Caco-2 (cell line): ENCODE measurements around the gene SFSWAP. TPM values are rescaled to one million over a fixed set of nuclear protein-coding genes. Genes with fewer than 3 reads are reported as not detected.
"Not testable (repeated sequence)": the region's sequence is repeated elsewhere in the genome, so short reads cannot be mapped to it uniquely, and the experiment has no call there.

Experiments used
- Bru-seq: library from RNA; stranded (reverse); fragments of 400-500 nt; gene quantifications from one replicate; lab custom pipeline; 2021; lab: Mats Ljungman, UMichigan
- BruChase-seq, 2 experiments: library from RNA; stranded (reverse); fragments of 400-500 nt; gene quantifications; one replicate each; lab custom pipeline; 2021; lab: Mats Ljungman, UMichigan
- BruUV-seq: library from RNA; stranded (reverse); fragments of 400-500 nt; replicated peaks from 2 replicates; lab custom pipeline; 2021; lab: Mats Ljungman, UMichigan
- CTCF ChIA-PET: fragments of 300-600 bp; sonication (Branson Sonifier 250); formaldehyde crosslinking; loops from one replicate; lab custom pipeline; 2022; ENCODE audit warnings: antibody characterized with exemption; lab: Charles Lee
- POLR2A ChIA-PET: fragments of 300-600 bp; sonication (Branson Sonifier 250); formaldehyde crosslinking; loops from one replicate; lab custom pipeline; 2022; ENCODE audit warnings: antibody characterized with exemption; lab: Charles Lee
- DNase-seq, 2 experiments: peaks; one replicate each; pipeline versions ENCODE4 v3.0.0 to v3.0.0-alpha.2; 2020 to 2022
- H3K27me3 ChIP-seq: replicated peaks from 2 replicates; pipeline ENCODE4 v1.6.0; 2011; ENCODE audit warnings: low read length; ENCODE audit not compliant: control insufficient read depth, insufficient read depth
- H3K36me3 ChIP-seq: 2 replicates; pipeline ENCODE4 v1.5.1; 2011; ENCODE audit warnings: low read length; ENCODE audit not compliant: control insufficient read depth, insufficient read depth
- H3K4me1 ChIP-seq: fragments of 250-450 bp; sonication (Bioruptor Pico); 2 replicates; pipeline ENCODE4 v1.5.1; 2020; ENCODE audit warnings: mild to moderate bottlenecking
- H3K4me3 ChIP-seq: 2 replicates; pipeline ENCODE4 v1.5.1; 2011; ENCODE audit warnings: low read depth, mild to moderate bottlenecking, control low read depth, low read length
- H3K9me3 ChIP-seq: fragments of 250-450 bp; sonication (Bioruptor Pico); 2 replicates; pipeline ENCODE4 v1.5.1; 2020; ENCODE audit warnings: mild to moderate bottlenecking, moderate library complexity
- H3K27ac Mint-ChIP-seq: one replicate; pipeline ENCODE4 v1.8.0; 2022; ENCODE audit warnings: mixed read lengths; ENCODE audit not compliant: unreplicated experiment
- H3K27me3 Mint-ChIP-seq: one replicate; pipeline ENCODE4 v1.8.0; 2022; ENCODE audit warnings: mixed read lengths; ENCODE audit not compliant: insufficient read depth, unreplicated experiment
- H3K36me3 Mint-ChIP-seq: one replicate; pipeline ENCODE4 v1.8.0; 2022; ENCODE audit warnings: mild to moderate bottlenecking, mixed read lengths; ENCODE audit not compliant: insufficient read depth, unreplicated experiment
- H3K4me1 Mint-ChIP-seq: one replicate; pipeline ENCODE4 v1.8.0; 2022; ENCODE audit warnings: low read depth, mixed read lengths; ENCODE audit not compliant: unreplicated experiment
- H3K4me3 Mint-ChIP-seq: one replicate; pipeline ENCODE4 v1.8.0; 2022; ENCODE audit warnings: mild to moderate bottlenecking, moderate library complexity, mixed read lengths; ENCODE audit not compliant: unreplicated experiment
- H3K9me3 Mint-ChIP-seq: one replicate; pipeline ENCODE4 v1.8.0; 2022; ENCODE audit warnings: mixed read lengths; ENCODE audit not compliant: unreplicated experiment
- intact Hi-C: fragments of 100-400 bp; cut with micrococcal nuclease; formaldehyde crosslinking; loops from one replicate; pipeline ENCODE4 v1.10.0; 2022; ENCODE audit not compliant: unreplicated experiment
- long read RNA-seq: library from polyadenylated mRNA; stranded (forward); transcript quantifications from one replicate; pipeline ENCODE4 v2.0.0, GENCODE V29; 2022
- total RNA-seq: library from RNA; stranded (reverse); gene quantifications from 2 replicates; pipeline ENCODE4 v1.2.3, GENCODE V29; 2022
- TF ChIP-seq, protein P1 (sequence below), 2 experiments: fragments of 200-600 bp in 1 of 2; IDR thresholded peaks; 1 replicate in 1 of 2; 2 replicates in 1 of 2; pipeline versions ENCODE4 v1.5.1 to v1.8.0; 2011 to 2022; ENCODE audit warnings: antibody characterized with exemption in 1 of 2, control low read depth in 1 of 2, inconsistent platforms in 1 of 2, low read depth in 1 of 2, low read length in 1 of 2, mild to moderate bottlenecking in 1 of 2, moderate library complexity in 1 of 2; ENCODE audit not compliant: insufficient read depth in 1 of 2, severe bottlenecking in 1 of 2, unreplicated experiment in 1 of 2

Gene SFSWAP
- total RNA-seq (42.3 and 46.1 TPM in 2 replicates), Bru-seq, nascent RNA (percentile 83 among the genes with signal in this experiment), BruChase-seq, experiment 1, labeled RNA remaining after a 2-hour chase (percentile 78 among the genes with signal in this experiment), BruChase-seq, experiment 2, labeled RNA remaining after a 6-hour chase (percentile 77 among the genes with signal in this experiment)
- long read RNA-seq, transcript SFSWAP-201 (18 exons, 3,246 nt) = major isoform, 8 of 19 reads
- long read RNA-seq, partial matches to known transcripts = 5 of 19 reads
- long read RNA-seq, other reads (novel, unspliced or antisense) = 6 of 19 reads

DNA sequence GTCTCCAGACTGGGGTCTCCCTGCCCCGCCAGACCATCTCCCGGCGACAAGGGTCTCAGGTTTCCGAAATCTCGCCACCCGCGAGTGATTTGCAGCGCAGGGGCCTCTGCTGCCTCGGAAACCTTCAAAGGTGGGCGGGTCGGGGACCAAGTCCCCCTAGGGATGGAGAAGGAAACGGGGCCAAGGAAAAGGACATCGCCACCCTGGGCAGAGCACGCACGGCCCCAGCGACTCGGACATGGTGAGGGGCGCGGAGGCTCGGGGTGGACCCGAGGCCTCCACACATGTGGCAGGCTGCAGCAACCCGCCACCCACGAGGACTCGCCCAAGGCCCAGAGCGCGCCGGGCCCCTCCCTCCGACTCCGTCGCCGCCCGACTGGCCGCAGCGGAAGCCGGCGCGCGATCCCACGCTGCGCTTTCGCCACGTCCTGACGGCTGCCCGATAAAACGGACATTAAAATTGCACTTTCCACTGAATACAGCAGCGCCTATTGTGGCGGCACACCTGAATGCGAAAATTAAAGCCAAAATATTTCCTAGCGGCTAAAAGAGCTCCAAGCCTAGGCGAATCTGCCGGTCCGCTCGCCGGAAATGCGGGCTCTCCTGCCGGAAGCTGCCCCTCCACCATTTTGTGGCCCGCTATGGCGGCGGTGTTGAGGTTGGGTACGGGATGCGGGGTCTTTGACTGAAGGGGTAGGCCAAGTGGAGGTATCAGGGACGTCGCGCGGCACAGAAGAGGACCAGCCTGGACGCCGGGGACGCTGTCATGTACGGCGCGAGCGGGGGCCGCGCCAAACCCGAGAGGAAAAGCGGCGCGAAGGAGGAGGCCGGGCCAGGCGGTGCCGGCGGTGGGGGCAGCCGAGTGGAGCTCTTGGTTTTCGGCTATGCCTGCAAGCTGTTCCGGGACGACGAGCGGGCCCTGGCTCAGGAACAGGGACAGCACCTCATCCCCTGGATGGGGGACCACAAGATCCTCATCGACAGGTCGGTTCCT lies at the start of gene SFSWAP:
Gene SFSWAP (plus strand): TSS at position 627 of the 994 bp plus-strand sequence. CDS start 140 bp downstream, at position 767.
- Histone ChIP-seq H3K36me3 (no peaks in the 10 kb centered on the region; the same call in 1 of the 2 replicates), H3K9me3 (no peaks in the 10 kb centered on the region; the same call in 1 of the 2 replicates), H3K4me3 (peak within 1 kb of the TSS; percentile 89), H3K27me3 (no peaks in the 10 kb centered on the region), H3K4me1 (peaks cover 14% of the 10 kb centered on the region)
- POLR2A ChIA-PET = no interaction called here
- Mint-ChIP-seq H3K4me3 (peak within 1 kb of the TSS; percentile 97), H3K36me3 (peaks cover 26% of the 10 kb centered on the region), H3K27me3 (no peaks in the 10 kb centered on the region), H3K4me1 (peaks cover 6% of the 10 kb centered on the region), H3K9me3 (peaks cover 10% of the 10 kb centered on the region), H3K27ac (peak within 1 kb of the TSS; percentile 99)
- no TSS peak for BruUV-seq
- intact Hi-C loops = loop anchor here (5.0 kb wide), 1 partner anchor 122 kb away; no protein-coding TSS in a partner anchor
- TF ChIP-seq, protein P1, sequence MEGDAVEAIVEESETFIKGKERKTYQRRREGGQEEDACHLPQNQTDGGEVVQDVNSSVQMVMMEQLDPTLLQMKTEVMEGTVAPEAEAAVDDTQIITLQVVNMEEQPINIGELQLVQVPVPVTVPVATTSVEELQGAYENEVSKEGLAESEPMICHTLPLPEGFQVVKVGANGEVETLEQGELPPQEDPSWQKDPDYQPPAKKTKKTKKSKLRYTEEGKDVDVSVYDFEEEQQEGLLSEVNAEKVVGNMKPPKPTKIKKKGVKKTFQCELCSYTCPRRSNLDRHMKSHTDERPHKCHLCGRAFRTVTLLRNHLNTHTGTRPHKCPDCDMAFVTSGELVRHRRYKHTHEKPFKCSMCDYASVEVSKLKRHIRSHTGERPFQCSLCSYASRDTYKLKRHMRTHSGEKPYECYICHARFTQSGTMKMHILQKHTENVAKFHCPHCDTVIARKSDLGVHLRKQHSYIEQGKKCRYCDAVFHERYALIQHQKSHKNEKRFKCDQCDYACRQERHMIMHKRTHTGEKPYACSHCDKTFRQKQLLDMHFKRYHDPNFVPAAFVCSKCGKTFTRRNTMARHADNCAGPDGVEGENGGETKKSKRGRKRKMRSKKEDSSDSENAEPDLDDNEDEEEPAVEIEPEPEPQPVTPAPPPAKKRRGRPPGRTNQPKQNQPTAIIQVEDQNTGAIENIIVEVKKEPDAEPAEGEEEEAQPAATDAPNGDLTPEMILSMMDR (IDR thresholded peaks at IDR 0.05; ENCODE audit: insufficient read depth in 1 of 2, low read depth in 1 of 2, low read length in 1 of 2, severe bottlenecking in 1 of 2, unreplicated experiment in 1 of 2) = no peak
- CTCF ChIA-PET = no interaction called here
- peak; percentile 69 to 80 for DNase-seq

DNA sequence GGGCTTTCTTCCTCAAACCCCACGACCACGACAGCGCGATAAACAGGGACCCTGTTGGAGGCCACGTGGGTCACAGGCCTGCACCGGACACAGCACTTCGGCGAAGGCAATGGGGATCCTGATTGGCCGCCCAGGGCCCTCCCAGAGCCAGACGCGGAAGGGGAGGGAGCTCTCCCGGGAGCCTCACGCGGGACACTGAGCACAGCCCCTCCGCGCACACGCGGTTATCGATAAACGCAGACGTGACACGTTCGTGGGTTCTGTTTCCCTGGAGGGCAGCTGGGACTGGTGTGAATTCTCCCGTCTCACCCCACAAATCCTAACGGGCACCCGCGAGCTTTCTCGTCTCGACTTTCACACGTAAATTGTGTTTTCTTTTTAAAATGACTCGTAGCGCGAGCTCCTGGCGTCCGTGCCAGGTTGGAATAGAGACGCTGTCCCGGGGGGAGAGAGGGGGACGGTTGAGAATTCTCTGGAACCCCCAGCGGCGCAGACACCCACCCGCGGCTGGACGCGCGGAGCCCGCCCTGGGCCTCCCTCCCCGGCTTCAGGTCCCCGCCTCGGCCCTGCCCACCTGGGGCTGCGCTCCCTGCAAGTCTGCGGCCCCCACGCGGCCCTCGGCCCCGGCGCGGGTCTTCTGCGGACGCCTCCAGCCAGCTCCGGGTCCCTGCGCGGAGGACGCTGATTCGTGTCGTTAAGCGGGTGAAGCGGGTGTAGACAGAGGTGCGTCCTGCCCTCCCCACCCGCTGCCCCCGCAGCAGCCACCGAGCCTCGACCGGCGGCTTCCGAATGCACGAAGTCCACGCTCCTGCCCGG lies 49.5 kb upstream of the SFSWAP start:
- POLR2A ChIA-PET, H3K4me1 ChIP-seq, H3K9me3 ChIP-seq, H3K9me3 Mint-ChIP-seq, CTCF ChIA-PET, H3K36me3 ChIP-seq, H3K27ac Mint-ChIP-seq, H3K4me3 Mint-ChIP-seq, H3K36me3 Mint-ChIP-seq, H3K27me3 ChIP-seq, H3K4me3 ChIP-seq, DNase-seq, H3K4me1 Mint-ChIP-seq, BruUV-seq: not testable (repeated sequence)
- intact Hi-C loops = loop anchor here (10.0 kb wide), 1 partner anchor 367 kb away; no protein-coding TSS in a partner anchor
- peaks cover 12% of the 10 kb centered on the region for H3K27me3 Mint-ChIP-seq

DNA sequence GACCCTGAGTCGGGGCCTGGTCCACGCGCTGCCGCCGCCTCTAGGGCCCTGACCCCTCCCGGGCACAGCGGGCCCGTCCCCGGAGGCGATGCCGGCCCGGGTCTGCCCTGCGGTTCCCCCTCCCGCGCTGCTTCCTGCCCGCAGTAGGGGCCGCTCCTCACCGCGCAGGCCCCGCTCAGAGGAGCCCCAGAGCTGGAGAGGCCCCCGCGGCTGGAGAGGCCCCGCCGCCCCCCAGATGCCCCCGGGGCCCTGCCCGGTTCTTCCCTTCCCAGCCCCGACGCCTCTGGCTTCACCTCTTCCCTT lies 49.0 kb upstream of the SFSWAP start:
- H3K9me3 ChIP-seq, H3K36me3 ChIP-seq, H3K9me3 Mint-ChIP-seq, H3K4me1 Mint-ChIP-seq, CTCF ChIA-PET, H3K27ac Mint-ChIP-seq, H3K27me3 Mint-ChIP-seq, POLR2A ChIA-PET, H3K36me3 Mint-ChIP-seq, H3K4me3 ChIP-seq, DNase-seq, H3K27me3 ChIP-seq, H3K4me3 Mint-ChIP-seq, H3K4me1 ChIP-seq, BruUV-seq: not testable (repeated sequence)
- intact Hi-C loops = loop anchor here (10.0 kb wide), 1 partner anchor 367 kb away; no protein-coding TSS in a partner anchor

DNA sequence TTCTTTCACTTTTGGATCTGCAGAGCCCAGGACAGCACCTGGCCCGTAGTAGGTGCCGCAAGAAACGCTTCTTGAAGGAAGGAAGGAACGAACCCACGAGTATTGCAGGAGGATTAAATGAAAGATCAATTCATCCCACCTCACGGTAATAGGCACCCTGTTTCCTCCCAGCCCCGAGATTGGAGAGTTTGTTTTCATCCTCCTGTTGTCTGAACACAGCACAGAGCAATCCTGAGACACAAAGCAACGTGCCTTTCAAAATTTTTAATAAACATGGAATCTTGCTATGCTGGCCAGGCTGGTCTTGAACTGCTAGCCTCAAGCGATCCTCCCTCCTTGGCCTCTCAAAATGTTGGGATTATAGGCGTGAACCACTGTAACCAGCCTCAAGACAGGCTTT lies 48.5 kb upstream of the SFSWAP start:
- H3K36me3 ChIP-seq, H3K9me3 ChIP-seq, DNase-seq, BruUV-seq, H3K4me3 ChIP-seq, H3K27me3 ChIP-seq, H3K36me3 Mint-ChIP-seq, H3K27ac Mint-ChIP-seq, H3K9me3 Mint-ChIP-seq, CTCF ChIA-PET, H3K4me1 Mint-ChIP-seq, H3K4me1 ChIP-seq, H3K4me3 Mint-ChIP-seq, POLR2A ChIA-PET: not testable (repeated sequence)
- H3K27me3 Mint-ChIP-seq = peaks cover 12% of the 10 kb centered on the region
- intact Hi-C loops = loop anchor here (10.0 kb wide), 1 partner anchor 368 kb away; no protein-coding TSS in a partner anchor

DNA sequence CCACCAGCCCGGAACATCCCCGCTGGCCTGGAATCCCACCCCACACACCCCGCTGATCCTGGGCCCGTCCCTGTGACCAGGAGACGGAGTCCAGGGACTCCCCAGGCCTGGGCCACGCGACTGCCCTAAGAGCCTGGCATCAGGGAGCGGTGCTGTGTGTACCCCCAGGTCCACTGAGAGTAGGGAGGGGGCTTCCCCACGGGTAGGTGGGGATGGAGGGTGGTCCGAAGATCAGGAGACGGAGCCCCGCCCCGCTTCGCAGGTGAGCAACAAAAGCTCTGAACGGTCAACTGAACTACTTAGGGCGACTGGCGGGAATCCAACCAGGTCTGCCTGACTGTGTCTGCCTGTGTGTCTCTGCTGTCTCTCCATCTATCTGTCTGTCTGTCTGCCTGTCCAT lies 45.2 kb upstream of the SFSWAP start:
- H3K4me3 Mint-ChIP-seq, DNase-seq, H3K9me3 Mint-ChIP-seq, H3K9me3 ChIP-seq, H3K27ac Mint-ChIP-seq, H3K4me1 Mint-ChIP-seq, H3K36me3 Mint-ChIP-seq, H3K27me3 ChIP-seq, POLR2A ChIA-PET, H3K36me3 ChIP-seq, H3K4me1 ChIP-seq, CTCF ChIA-PET, BruUV-seq, H3K4me3 ChIP-seq: not testable (repeated sequence)
- intact Hi-C loops = loop anchor here (10.0 kb wide), 1 partner anchor 371 kb away; no protein-coding TSS in a partner anchor
- peaks cover 26% of the 10 kb centered on the region for H3K27me3 Mint-ChIP-seq
